HepG2 (cell line): ENCODE data around the gene TBCCD1. TPM values are rescaled to one million over a fixed set of nuclear protein-coding genes. Genes with fewer than 3 reads are reported as not detected.

Experiments
- ARHGAP35 ChIP-seq: sonication (generic); formaldehyde crosslinking; IDR thresholded peaks from 2 replicates; pipeline ENCODE4 v1.9.0; 2022; ENCODE audit warnings: mild to moderate bottlenecking, inconsistent platforms, moderate library complexity, missing genetic modification reagents, borderline replicate concordance
- MBNL3 ChIP-seq: fragments of 250-450 bp; sonication (Bioruptor Pico); conservative IDR thresholded peaks from 2 replicates; pipeline ENCODE4 v1.8.0; 2022; ENCODE audit warnings: mild to moderate bottlenecking, inconsistent platforms
- PHF21A ChIP-seq: sonication (generic); formaldehyde crosslinking; IDR thresholded peaks from 2 replicates; pipeline ENCODE4 v1.5.0; 2020; ENCODE audit warnings: mild to moderate bottlenecking, missing genetic modification reagents
- PPARG ChIP-seq: conservative IDR thresholded peaks from 2 replicates; pipeline ENCODE4 v1.6.1; 2016; ENCODE audit warnings: missing biosample characterization, missing genetic modification reagents
- SMAD1 ChIP-seq: sonication (generic); formaldehyde crosslinking; IDR thresholded peaks from 2 replicates; pipeline ENCODE4 v1.4.0; 2020; ENCODE audit warnings: missing genetic modification reagents, low read depth, mild to moderate bottlenecking, borderline replicate concordance
- SMARCE1 ChIP-seq: fragments of 450-650 bp; IDR thresholded peaks from 2 replicates; pipeline ENCODE4 v1.6.1; 2017; ENCODE audit warnings: borderline replicate concordance
- SNAPC5 ChIP-seq: sonication (generic); formaldehyde crosslinking; IDR thresholded peaks from 2 replicates; pipeline ENCODE4 v1.8.1; 2023; ENCODE audit warnings: mild to moderate bottlenecking, missing genetic modification reagents, borderline replicate concordance
- TARDBP ChIP-seq: sonication (generic); formaldehyde crosslinking; IDR thresholded peaks from 2 replicates; pipeline ENCODE4 v1.8.0; 2022; ENCODE audit warnings: mild to moderate bottlenecking, missing genetic modification reagents
- YEATS2 ChIP-seq: sonication (generic); formaldehyde crosslinking; IDR thresholded peaks from 2 replicates; pipeline ENCODE4 v1.4.0; 2020; ENCODE audit warnings: missing genetic modification reagents, borderline replicate concordance
- ZBTB43 ChIP-seq: sonication (generic); formaldehyde crosslinking; conservative IDR thresholded peaks from 2 replicates; pipeline ENCODE4 v1.4.0; 2020; ENCODE audit warnings: missing genetic modification reagents
- ZBTB44 ChIP-seq: sonication (generic); formaldehyde crosslinking; IDR thresholded peaks from 2 replicates; pipeline ENCODE4 v1.4.0; 2020; ENCODE audit warnings: missing genetic modification reagents
- ZEB1 ChIP-seq: IDR thresholded peaks from 2 replicates; pipeline ENCODE4 v1.6.1; 2012; ENCODE audit warnings: mild to moderate bottlenecking, low read depth, inconsistent platforms; ENCODE audit not compliant: insufficient replicate concordance
- ZNF282 ChIP-seq: fragments of 450-650 bp; IDR thresholded peaks from 2 replicates; pipeline ENCODE4 v1.6.1; 2018; ENCODE audit not compliant: partially characterized antibody
- ZNF549 ChIP-seq: sonication (generic); formaldehyde crosslinking; IDR thresholded peaks from 2 replicates; pipeline ENCODE4 v1.5.0; 2020; ENCODE audit warnings: missing genetic modification reagents
- ZNF83 ChIP-seq: sonication (generic); formaldehyde crosslinking; IDR thresholded peaks from 2 replicates; pipeline ENCODE4 v1.4.0; 2020; ENCODE audit warnings: missing genetic modification reagents, mild to moderate bottlenecking, borderline replicate concordance
- ZSCAN9 ChIP-seq: IDR thresholded peaks from 2 replicates; pipeline ENCODE4 v1.6.1; 2016; ENCODE audit warnings: borderline replicate concordance
- ZZZ3 ChIP-seq: sonication (generic); formaldehyde crosslinking; IDR thresholded peaks from 2 replicates; pipeline ENCODE4 v1.4.0; 2020; ENCODE audit warnings: missing genetic modification reagents, mild to moderate bottlenecking, borderline replicate concordance
- polyA plus RNA-seq, 8 experiments: library from polyadenylated mRNA; depleted of rRNA in 3 of 8; stranded (reverse) in 7 of 8; unstranded in 1 of 8; fragments of >200 nt; fragmentation: Illumina TruSeq in 4 of 8; extraction: Trizol in 4 of 8; gene quantifications; 2 replicates each; pipeline versions ENCODE4 v1.2.1 to v1.2.3, GENCODE V29; 2011 to 2016; ENCODE audit warnings: low read depth in 4 of 8, missing spikeins in 1 of 8, mixed read lengths in 1 of 8; ENCODE audit not compliant: insufficient read depth in 1 of 8
- total RNA-seq, 5 experiments: library from RNA; depleted of rRNA; stranded (reverse); fragments of >200 nt; fragmentation: Illumina TruSeq; extraction: Trizol; gene quantifications; 2 replicates each; pipeline ENCODE4 v1.2.3, GENCODE V29; 2016; ENCODE audit warnings: low read depth in 1 of 5
- TF ChIP-seq, protein P1 (sequence below): sonication (generic); formaldehyde crosslinking; IDR thresholded peaks from 2 replicates; pipeline ENCODE4 v1.8.1; 2022; ENCODE audit warnings: low read depth, mild to moderate bottlenecking, missing genetic modification reagents
- TF ChIP-seq, protein P2 (sequence below): sonication (generic); formaldehyde crosslinking; IDR thresholded peaks from 2 replicates; pipeline ENCODE4 v1.4.0; 2020; ENCODE audit warnings: mild to moderate bottlenecking, missing genetic modification reagents

The TBCCD1 gene
- total and polyA plus RNA-seq, 2 of the 13 experiments (the other 11 are each of a cell fraction or from before 2014, with no cell fraction given) = 13.6 to 16.2 TPM

- TF ChIP-seq PHF21A (CRISPR knock-in tag) = peak; percentile 75; the same call in 1 of the 2 replicates
- TF ChIP-seq ZZZ3 (CRISPR knock-in tag) = peak; percentile 89; the same call in 1 of the 2 replicates
- TF ChIP-seq ARHGAP35 (CRISPR knock-in tag) = no peak
- TF ChIP-seq SMARCE1 = no peak
- no peak for TF ChIP-seq ZNF282
- 0 out of 2 replicates have a peak, but pooled peaks have one; percentile 46 for TF ChIP-seq ZBTB43 (CRISPR knock-in tag)
- TF ChIP-seq PPARG (CRISPR knock-in tag) = peak; percentile 43; the same call in 1 of the 2 replicates
- peak; percentile 61; the same call in 1 of the 2 replicates for TF ChIP-seq SMAD1 (CRISPR knock-in tag)
- TF ChIP-seq SNAPC5 (CRISPR knock-in tag) = peak; percentile 55; the same call in 1 of the 2 replicates
- TF ChIP-seq ZSCAN9 (CRISPR knock-in tag) = no peak
- TF ChIP-seq MBNL3 (CRISPR knock-in tag) = no peak
- no peak for TF ChIP-seq ZBTB44 (CRISPR knock-in tag)
- peak; percentile 53; the same call in 1 of the 2 replicates for TF ChIP-seq TARDBP (CRISPR knock-in tag)
- TF ChIP-seq ZNF83 (CRISPR knock-in tag) = no peak
- TF ChIP-seq YEATS2 (CRISPR knock-in tag) = peak; percentile 87
- TF ChIP-seq, protein P1, sequence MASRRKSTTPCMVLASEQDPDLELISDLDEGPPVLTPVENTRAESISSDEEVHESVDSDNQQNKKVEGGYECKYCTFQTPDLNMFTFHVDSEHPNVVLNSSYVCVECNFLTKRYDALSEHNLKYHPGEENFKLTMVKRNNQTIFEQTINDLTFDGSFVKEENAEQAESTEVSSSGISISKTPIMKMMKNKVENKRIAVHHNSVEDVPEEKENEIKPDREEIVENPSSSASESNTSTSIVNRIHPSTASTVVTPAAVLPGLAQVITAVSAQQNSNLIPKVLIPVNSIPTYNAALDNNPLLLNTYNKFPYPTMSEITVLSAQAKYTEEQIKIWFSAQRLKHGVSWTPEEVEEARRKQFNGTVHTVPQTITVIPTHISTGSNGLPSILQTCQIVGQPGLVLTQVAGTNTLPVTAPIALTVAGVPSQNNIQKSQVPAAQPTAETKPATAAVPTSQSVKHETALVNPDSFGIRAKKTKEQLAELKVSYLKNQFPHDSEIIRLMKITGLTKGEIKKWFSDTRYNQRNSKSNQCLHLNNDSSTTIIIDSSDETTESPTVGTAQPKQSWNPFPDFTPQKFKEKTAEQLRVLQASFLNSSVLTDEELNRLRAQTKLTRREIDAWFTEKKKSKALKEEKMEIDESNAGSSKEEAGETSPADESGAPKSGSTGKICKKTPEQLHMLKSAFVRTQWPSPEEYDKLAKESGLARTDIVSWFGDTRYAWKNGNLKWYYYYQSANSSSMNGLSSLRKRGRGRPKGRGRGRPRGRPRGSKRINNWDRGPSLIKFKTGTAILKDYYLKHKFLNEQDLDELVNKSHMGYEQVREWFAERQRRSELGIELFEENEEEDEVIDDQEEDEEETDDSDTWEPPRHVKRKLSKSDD (CRISPR knock-in tag) = 0 out of 2 replicates have a peak, but pooled peaks have one; percentile 35
- peak; percentile 41 for TF ChIP-seq ZEB1
- TF ChIP-seq ZNF549 (CRISPR knock-in tag) = 0 out of 2 replicates have a peak, but pooled peaks have one; percentile 42
- TF ChIP-seq, protein P2, sequence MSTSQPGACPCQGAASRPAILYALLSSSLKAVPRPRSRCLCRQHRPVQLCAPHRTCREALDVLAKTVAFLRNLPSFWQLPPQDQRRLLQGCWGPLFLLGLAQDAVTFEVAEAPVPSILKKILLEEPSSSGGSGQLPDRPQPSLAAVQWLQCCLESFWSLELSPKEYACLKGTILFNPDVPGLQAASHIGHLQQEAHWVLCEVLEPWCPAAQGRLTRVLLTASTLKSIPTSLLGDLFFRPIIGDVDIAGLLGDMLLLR = no peak
Observed at GRCh38 chr3:186567072-186567921, at the start of gene TBCCD1 (continued).
